B cell (primary cell): Measurements from ENCODE around the gene CHRD. TPM values are rescaled to one million over a fixed set of nuclear protein-coding genes. Genes with fewer than 3 reads are reported as not detected.

Source experiments
- ATAC-seq: fragments of 200-7000 bp; cut with Tn5 transposase; one replicate; pipeline ENCODE4 v1.10.0; 2021; ENCODE audit warnings: low read depth, mild to moderate bottlenecking, moderate number of reproducible peaks, moderate library complexity
- CTCF ChIA-PET: fragments of 350-600 bp; sonication (Branson Sonifier 250); formaldehyde crosslinking; loops from one replicate; lab custom pipeline; 2021; ENCODE audit warnings: antibody characterized with exemption, inconsistent platforms; lab: Charles Lee
- POLR2A ChIA-PET: fragments of 350-600 bp; sonication (Branson Sonifier 250); formaldehyde crosslinking; loops from one replicate; lab custom pipeline; 2021; ENCODE audit warnings: antibody characterized with exemption; lab: Charles Lee
- DNase-seq: peaks from one replicate; pipeline ENCODE4 v3.0.0; 2013
- H2AFZ ChIP-seq: 2 replicates; pipeline ENCODE4 v1.6.1; 2012; ENCODE audit warnings: mild to moderate bottlenecking, low read depth, low read length; ENCODE audit not compliant: insufficient read depth, poor library complexity, severe bottlenecking
- H3K27ac ChIP-seq, 2 donors: 1 replicate in 1 of 2; 2 replicates in 1 of 2; pipeline ENCODE4 v1.5.1; 2012 to 2013; ENCODE audit warnings: low read length in 2 of 2, mild to moderate bottlenecking in 2 of 2, moderate library complexity in 1 of 2
- H3K27me3 ChIP-seq, 4 experiments: fragments of 200-600 bp in 1 of 4; sonication (generic) in 1 of 4; replicated peaks in 1 of 4; 1 replicate in 2 of 4; 2 replicates in 2 of 4; pipeline versions ENCODE4 v1.6.1 to v1.7.0; 2013 to 2016; ENCODE audit warnings: low read length in 3 of 4, mild to moderate bottlenecking in 2 of 4, mixed read lengths in 1 of 4, moderate library complexity in 1 of 4; ENCODE audit not compliant: insufficient read depth in 4 of 4, control insufficient read depth in 3 of 4; ENCODE audit errors: control extremely low read depth in 1 of 4
- H3K36me3 ChIP-seq, 2 experiments: replicated peaks in 1 of 2; 1 replicate in 1 of 2; 2 replicates in 1 of 2; pipeline versions ENCODE4 v1.6.1 to v1.7.1; 2013; ENCODE audit warnings: low read length in 1 of 2; ENCODE audit not compliant: insufficient read depth in 2 of 2, control insufficient read depth in 1 of 2; ENCODE audit errors: control extremely low read depth in 1 of 2, extremely low read depth in 1 of 2
- H3K4me1 ChIP-seq, 2 donors: fragments of 200-600 bp in 1 of 2; sonication (generic) in 1 of 2; 1 replicate in 1 of 2; 2 replicates in 1 of 2; pipeline versions ENCODE4 v1.5.1 to v1.6.1; 2013 to 2017; ENCODE audit warnings: low read length in 2 of 2; ENCODE audit not compliant: control insufficient read depth in 2 of 2, insufficient read depth in 2 of 2
- H3K4me2 ChIP-seq: replicated peaks from 2 replicates; pipeline ENCODE3; 2012; ENCODE audit warnings: mild to moderate bottlenecking, low read depth, low read length; ENCODE audit not compliant: poor library complexity, severe bottlenecking
- H3K4me3 ChIP-seq, 5 experiments: fragments of 200-600 bp in 1 of 5; sonication (generic) in 1 of 5; 1 replicate in 3 of 5; 2 replicates in 2 of 5; pipeline versions ENCODE4 v1.5.1 to v1.7.0; 2011 to 2016; ENCODE audit warnings: low read length in 4 of 5, mild to moderate bottlenecking in 4 of 5, low read depth in 2 of 5, control low read depth in 1 of 5, moderate library complexity in 1 of 5; ENCODE audit not compliant: insufficient read depth in 1 of 5; ENCODE audit errors: control extremely low read depth in 1 of 5, extremely low read depth in 1 of 5
- H3K79me2 ChIP-seq: fragments of 200-600 bp; sonication (generic); one replicate; pipeline ENCODE4 v1.6.0; 2016; ENCODE audit warnings: low read length; ENCODE audit not compliant: control insufficient read depth, insufficient read depth
- H3K9ac ChIP-seq: fragments of 200-600 bp; sonication (generic); 2 replicates; pipeline ENCODE4 v1.6.1; 2017; ENCODE audit warnings: mild to moderate bottlenecking, low read length, moderate library complexity
- H3K9me3 ChIP-seq, 3 donors: one replicate each; pipeline versions ENCODE4 v1.6.1 to v1.7.1; 2013; ENCODE audit warnings: low read length in 2 of 3; ENCODE audit not compliant: control insufficient read depth in 2 of 3, insufficient read depth in 1 of 3; ENCODE audit errors: control extremely low read depth in 1 of 3
- H4K20me1 ChIP-seq: 2 replicates; pipeline ENCODE4 v1.6.0; 2012; ENCODE audit warnings: mild to moderate bottlenecking, low read length; ENCODE audit not compliant: insufficient read depth, control insufficient read depth, poor library complexity, severe bottlenecking
- H3K27ac Mint-ChIP-seq: one replicate; pipeline ENCODE4 v1.8.0; 2021; ENCODE audit warnings: mixed read lengths
- H3K27me3 Mint-ChIP-seq: one replicate; pipeline ENCODE4 v1.8.0; 2021; ENCODE audit warnings: mixed read lengths
- H3K4me1 Mint-ChIP-seq: one replicate; pipeline ENCODE4 v1.8.0; 2021; ENCODE audit warnings: mixed read lengths
- H3K4me3 Mint-ChIP-seq: one replicate; pipeline ENCODE4 v1.8.0; 2021; ENCODE audit warnings: mixed read lengths
- H3K9me3 Mint-ChIP-seq: one replicate; pipeline ENCODE4 v1.8.0; 2022; ENCODE audit warnings: mixed read lengths; ENCODE audit not compliant: insufficient read depth
- EZH2 ChIP-seq: IDR thresholded peaks from 2 replicates; pipeline ENCODE4 v1.6.1; 2012; ENCODE audit warnings: borderline replicate concordance, low read depth, mild to moderate bottlenecking, moderate library complexity, low read length; ENCODE audit not compliant: insufficient read depth, poor library complexity, severe bottlenecking
- WGBS: methylation state at CpG from one replicate; pipeline ENCODE4 v1.1.5; 2013; ENCODE audit warnings: missing lambda C conversion rate; ENCODE audit not compliant: insufficient coverage; 5-methylcytosine and 5-hydroxymethylcytosine counted together
- intact Hi-C: fragments of 100-400 bp; cut with micrococcal nuclease; formaldehyde crosslinking; loops from one replicate; pipeline ENCODE4 v1.10.0; 2022
- polyA plus RNA-seq: library from polyadenylated mRNA; depleted of rRNA; stranded (reverse); fragments of >200 nt; gene quantifications from 2 replicates; pipeline ENCODE4 v1.2.3, GENCODE V29; 2012
- total RNA-seq, 2 donors: library from RNA; stranded (reverse); fragments of 120-200 nt in 1 of 2; gene quantifications; 1 replicate in 1 of 2; 2 replicates in 1 of 2; pipeline versions ENCODE4 v1.2.3 to v1.2.4, GENCODE V29; 2013 to 2022
- TF ChIP-seq, protein P1 (sequence below): fragments of 200-600 bp; IDR thresholded peaks from one replicate; pipeline ENCODE4 v1.8.0; 2022; ENCODE audit warnings: antibody characterized with exemption, mild to moderate bottlenecking

CHRD gene
- total and polyA plus RNA-seq, 2 donors (not counting 1 experiment from before 2014, with no cell fraction given): not detected

DNA sequence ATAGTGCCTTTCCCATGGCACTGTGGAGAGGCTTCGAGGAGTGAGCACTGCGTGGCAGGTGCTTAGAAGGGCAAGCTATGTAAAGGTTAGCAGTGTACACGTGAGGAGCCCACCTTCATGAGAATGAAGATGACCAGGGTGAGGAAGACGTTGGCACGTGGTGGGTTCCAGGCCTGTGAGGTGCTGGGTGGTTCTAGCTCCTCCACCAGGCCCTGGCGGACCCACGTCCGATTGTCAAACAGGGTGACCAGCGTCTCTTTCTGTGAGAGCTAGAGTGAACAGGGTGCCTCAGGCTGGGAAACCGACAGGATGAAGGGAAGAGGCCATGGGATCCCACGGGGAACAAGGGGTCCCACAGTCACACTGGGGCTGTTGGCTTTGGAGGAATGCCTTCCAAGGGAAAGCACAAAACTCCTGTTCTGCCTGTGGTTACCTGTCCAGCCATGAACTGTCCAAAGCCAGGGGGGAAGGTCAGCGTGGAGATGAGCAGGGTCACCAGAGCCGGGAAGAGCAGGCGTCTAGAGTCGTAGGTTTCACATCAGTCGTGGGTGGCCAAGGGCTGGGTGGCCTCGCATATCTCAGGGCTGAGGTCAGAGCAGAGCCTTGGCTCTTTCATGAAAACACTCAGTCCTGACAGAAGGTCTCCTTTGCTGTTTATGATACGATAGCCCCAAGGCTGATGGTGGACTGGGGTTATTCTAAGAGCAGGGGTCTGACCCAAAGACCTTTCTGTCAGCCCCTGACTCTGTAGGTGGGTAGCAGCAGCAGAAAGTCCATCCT, 24.4 kb upstream of the CHRD start:
- H3K4me3 Mint-ChIP-seq: no peak overlapping the region
- intact Hi-C loops: no loop called here
- CTCF ChIA-PET: interaction anchor here (2.0 to 5.2 kb wide), 3 partner anchors 16 to 185 kb away, joined by 10 to 76 read pairs (median 20); no protein-coding TSS in a partner anchor
- H3K9me3 ChIP-seq: no peaks in the 10 kb centered on the region
- POLR2A ChIA-PET: no interaction called here
- H3K4me2 ChIP-seq: no peak overlapping the region
- peaks cover 0 to 8% of the 10 kb centered on the region in 2 donors for H3K4me1 ChIP-seq
- 96% methylated on average over 16 of the region's 18 CpGs for WGBS
- no peaks in the 10 kb centered on the region for H3K9me3 Mint-ChIP-seq
- H3K27me3 ChIP-seq: no peaks in the 10 kb centered on the region
- no peaks in the 10 kb centered on the region for H3K36me3 ChIP-seq
- no peak overlapping the region for H2AFZ ChIP-seq
- H3K27me3 Mint-ChIP-seq: no peaks in the 10 kb centered on the region
- no peak for TF ChIP-seq EZH2
- TF ChIP-seq, protein P1, sequence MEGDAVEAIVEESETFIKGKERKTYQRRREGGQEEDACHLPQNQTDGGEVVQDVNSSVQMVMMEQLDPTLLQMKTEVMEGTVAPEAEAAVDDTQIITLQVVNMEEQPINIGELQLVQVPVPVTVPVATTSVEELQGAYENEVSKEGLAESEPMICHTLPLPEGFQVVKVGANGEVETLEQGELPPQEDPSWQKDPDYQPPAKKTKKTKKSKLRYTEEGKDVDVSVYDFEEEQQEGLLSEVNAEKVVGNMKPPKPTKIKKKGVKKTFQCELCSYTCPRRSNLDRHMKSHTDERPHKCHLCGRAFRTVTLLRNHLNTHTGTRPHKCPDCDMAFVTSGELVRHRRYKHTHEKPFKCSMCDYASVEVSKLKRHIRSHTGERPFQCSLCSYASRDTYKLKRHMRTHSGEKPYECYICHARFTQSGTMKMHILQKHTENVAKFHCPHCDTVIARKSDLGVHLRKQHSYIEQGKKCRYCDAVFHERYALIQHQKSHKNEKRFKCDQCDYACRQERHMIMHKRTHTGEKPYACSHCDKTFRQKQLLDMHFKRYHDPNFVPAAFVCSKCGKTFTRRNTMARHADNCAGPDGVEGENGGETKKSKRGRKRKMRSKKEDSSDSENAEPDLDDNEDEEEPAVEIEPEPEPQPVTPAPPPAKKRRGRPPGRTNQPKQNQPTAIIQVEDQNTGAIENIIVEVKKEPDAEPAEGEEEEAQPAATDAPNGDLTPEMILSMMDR: no peak
- DNase-seq (no peak), ATAC-seq (no peak)
- H3K4me1 Mint-ChIP-seq: no peaks in the 10 kb centered on the region
- no peaks in the 10 kb centered on the region for H3K79me2 ChIP-seq
- H3K27ac ChIP-seq: no peak overlapping the region
- H3K9ac ChIP-seq: no peak overlapping the region
- no peaks in the 10 kb centered on the region for H4K20me1 ChIP-seq
- no peak overlapping the region for H3K4me3 ChIP-seq
- H3K27ac Mint-ChIP-seq: no peak overlapping the region
